HG02642 (cell line): ENCODE data around the gene TNS3.

Source experiments
- ATAC-seq: cut with Tn5 transposase; IDR thresholded peaks from one replicate; pipeline ENCODE4 v1.9.1; 2021; ENCODE audit warnings: mild to moderate bottlenecking; ENCODE audit not compliant: unreplicated experiment, poor library complexity

The TNS3 gene

GRCh38 chr7:47340517-47340916 lies 241.4 kb downstream of the TNS3 start:
- no peak for ATAC-seq

DNA sequence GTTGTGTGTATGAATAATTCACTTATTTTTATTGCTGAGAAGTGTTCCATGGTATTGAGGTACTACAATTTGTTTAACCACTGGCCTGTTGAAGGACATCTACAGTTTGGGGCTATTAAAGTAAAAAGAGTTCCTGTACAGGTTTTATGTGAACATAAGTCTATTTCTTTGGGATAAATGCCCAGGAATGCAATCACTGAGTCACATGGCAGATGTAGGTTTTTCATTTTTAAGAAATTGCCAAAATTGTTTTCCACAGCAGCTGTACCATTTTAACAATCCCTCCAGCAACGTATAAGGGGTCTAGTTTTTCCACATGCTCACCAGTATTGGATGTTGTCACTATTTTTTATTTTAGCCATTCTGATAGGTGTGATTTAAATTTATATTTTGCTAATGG lies 243.9 kb downstream of the TNS3 start:
- ATAC-seq, result no peak

- peak; percentile 82 for ATAC-seq
Observed at GRCh38 chr7:47337531-47337930, 244.4 kb downstream of the TNS3 start.

- ATAC-seq, result no peak
Observed at GRCh38 chr7:47336472-47337425, 245.2 kb downstream of the TNS3 start.

DNA sequence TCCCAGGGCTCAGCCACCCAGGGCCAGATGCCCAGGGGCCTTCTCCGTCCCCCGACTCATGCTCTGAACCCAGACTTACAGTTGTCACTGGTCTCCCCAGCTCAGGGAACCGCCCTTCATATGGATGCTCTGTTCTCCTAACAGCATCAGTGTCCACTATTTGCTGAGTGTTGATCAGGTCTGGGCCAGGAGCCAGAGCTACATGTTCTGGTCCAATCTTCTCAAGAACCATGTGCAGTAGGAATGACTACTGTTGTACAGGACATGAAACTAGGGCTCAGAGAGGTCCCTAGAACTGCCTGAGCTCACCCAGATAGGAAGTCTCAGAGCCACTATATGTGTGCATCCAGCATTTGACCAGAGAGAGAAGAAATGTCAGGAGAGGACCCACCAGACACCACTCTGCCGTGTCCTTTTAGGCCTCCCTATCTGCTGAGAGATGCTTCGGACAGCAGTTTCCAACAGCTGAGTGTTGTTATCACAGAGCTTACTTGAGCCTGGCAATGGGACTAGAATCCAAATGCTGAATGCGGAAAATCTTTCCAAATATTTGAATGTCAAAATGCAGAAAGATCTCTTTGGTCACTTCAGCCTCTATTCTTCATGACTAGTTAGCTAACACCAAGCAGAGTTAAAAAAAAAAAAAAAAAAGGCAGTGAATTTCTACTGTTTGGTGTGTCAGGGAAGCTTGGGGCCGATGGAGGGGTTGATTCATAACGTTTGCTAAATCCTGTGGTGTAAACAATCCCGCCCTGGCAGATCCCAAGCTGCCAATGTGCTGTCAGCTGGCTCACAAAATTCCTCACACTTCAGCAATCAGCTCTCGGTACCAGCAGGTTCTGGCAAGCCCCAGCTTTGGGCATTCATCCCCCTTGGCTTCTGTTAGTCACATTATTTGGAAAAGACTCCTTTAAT lies 246.1 kb downstream of the TNS3 start:
- ATAC-seq, result no peak

DNA sequence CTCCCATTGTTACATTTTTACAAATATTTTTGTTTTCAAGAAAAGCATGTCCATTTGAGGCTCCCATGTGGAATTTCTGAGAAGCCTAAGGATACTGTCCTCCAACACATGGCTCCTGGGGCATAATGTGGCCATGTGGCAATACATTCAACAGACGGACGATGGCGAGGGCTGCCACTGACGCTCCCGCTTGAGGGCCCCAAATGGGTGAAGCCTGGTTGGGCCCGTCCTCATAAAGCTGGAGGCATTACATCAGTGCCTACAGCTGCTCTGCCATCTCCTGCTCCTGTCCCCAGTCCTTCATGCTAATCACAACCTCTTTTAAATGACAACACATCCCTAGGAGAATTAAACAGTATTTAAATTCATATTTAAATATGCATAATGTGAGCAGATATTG lies 246.8 kb downstream of the TNS3 start:
- no peak for ATAC-seq

- ATAC-seq, result no peak
Observed at GRCh38 chr7:47333959-47334358, 248.0 kb downstream of the TNS3 start.

DNA sequence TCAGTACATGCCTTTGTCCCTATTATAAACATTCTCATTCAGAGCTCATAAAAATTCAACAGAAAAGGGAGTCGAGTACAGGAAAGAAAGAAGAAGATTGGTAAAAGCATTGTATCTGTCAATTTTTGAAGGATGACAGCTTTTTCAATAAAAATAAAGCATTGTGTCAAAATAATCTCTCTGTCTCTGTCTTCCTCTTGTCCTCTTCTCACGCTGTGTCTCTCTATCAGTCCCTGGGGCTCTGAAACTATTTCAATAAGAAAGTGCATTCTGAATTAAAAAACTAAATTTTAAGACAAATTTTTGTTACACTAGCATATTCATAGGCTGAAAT lies 248.4 kb downstream of the TNS3 start:
- no peak for ATAC-seq

DNA sequence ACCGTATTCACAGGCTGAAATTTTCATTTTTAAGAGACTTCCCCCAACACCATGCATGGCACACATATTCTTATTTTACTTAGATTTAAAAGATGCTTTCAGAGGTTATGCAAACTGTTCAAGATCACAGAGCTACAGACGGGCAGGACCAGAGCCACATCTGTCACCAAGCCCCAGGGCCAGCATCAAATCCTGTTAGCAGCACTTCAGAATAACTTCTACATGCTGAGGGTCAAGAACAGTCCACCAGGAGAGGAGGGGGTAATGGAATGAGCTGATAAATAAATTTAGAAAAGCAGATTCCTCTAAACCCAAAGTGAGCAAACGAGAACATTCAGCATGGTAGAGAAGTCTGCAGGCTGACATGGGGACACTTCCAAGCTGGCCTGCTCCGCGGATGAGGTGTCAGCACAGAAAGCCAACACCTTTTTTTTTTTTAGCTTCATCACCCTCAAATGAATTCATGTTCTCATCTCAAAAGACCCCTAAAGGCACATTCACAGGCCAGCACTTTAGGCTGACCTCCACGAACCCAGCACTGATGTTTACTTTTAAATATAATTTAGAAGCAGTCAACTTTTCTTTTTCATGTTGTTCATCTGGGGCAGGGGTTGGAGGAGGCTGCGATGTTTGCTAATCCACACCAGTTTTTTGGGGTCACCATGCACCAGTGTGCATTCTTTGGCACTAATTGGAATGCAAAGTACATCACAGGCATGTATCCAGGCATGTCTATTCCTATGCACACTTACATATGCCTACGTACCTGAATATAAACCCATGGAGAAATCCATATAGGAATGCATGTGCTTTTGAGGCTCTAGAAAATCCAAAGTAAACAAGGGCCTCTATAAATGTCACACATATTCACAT lies 249.0 kb downstream of the TNS3 start:
- no peak for ATAC-seq

- no peak for ATAC-seq
Observed at GRCh38 chr7:47332213-47332612, 249.7 kb downstream of the TNS3 start.

DNA sequence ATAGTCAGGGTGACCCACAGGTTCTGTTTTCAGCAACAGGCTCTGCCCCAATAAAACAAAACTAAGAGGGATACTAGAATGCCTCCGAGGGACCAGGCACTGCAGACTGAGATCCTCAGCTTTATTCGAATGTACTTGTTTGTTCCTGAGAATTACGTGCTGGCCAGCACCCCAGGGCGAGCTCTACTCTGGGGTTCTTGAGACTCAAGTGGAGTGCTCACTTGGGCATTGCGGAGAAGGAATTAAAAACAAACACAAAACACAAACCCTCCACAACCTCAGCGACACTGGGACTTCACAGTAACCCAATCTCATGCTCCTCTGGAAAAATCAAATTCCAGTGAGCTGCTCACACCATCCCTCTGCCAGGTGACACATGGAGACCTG lies 250.7 kb downstream of the TNS3 start:
- ATAC-seq, result no peak

- ATAC-seq, result no peak
Observed at GRCh38 chr7:47330561-47331178, 251.2 kb downstream of the TNS3 start.

- ATAC-seq, result no peak
Observed at GRCh38 chr7:47330026-47330425, 251.9 kb downstream of the TNS3 start.

- no peak for ATAC-seq
Observed at GRCh38 chr7:47329320-47329926, 252.5 kb downstream of the TNS3 start.

GRCh38 chr7:47328392-47329319 lies 253.3 kb downstream of the TNS3 start:
- ATAC-seq, result no peak

DNA sequence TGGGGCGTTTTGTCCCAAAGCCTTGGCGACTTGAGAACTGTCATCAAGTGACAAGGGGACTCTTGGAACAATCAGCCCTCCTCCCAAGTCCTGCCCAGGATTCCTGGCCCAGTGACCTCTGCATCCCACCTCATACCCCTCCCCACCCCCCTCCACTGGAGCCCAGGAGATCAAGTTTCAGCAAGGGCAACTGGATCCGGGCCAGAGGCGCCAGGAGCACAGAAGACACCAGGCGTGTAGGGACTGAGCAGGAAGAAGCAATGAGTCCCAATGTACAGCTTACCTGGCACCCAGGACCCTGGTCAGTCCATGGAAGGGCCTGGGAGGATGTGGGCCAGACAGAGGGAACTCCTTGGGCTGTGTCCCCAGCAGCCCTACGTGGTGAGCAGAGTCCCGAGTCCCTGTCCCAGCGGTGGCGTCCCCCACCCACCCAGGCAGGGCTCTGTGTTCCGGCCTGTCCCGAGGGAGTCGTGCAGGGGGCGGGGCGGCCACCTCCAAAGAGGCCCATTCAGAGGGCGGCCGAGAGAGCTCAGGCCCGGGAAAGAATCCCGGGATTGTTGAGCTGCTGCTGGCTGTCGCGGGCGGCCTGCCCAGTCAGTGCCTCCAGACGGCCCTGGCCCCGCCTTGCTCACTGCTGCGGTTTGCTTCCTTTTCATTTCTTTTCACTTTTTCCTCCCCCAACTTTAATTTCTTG lies 254.1 kb downstream of the TNS3 start:
- ATAC-seq, result no peak

DNA sequence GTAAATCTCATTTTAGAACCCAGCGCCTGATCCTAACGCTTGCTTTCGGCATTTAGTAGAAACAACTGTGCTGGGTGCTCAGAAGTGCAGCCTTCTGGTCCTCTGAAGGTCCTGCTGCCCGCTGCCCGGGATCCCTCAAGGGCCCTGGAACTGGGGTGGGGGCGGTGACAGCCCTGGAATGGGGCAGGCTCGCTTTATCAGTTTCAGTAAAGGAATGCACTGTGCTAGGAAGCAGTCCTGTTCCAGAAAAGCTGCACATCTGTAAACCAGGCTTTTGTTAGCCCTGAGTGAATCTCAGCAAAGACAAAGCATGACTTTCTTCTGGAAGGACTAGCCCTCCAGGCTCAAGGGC lies 254.6 kb downstream of the TNS3 start:
- no peak for ATAC-seq

- no peak for ATAC-seq
Observed at GRCh38 chr7:47326808-47327207, 255.1 kb downstream of the TNS3 start.
